Measurements from ENCODE around the gene RASGRF1. TPM values are rescaled to one million over a fixed set of nuclear protein-coding genes. Genes with fewer than 3 reads are reported as not detected.

Gene RASGRF1
- total RNA-seq, 4 donors from 2014 or later, result 0.80 TPM; not detected in 3

DNA sequence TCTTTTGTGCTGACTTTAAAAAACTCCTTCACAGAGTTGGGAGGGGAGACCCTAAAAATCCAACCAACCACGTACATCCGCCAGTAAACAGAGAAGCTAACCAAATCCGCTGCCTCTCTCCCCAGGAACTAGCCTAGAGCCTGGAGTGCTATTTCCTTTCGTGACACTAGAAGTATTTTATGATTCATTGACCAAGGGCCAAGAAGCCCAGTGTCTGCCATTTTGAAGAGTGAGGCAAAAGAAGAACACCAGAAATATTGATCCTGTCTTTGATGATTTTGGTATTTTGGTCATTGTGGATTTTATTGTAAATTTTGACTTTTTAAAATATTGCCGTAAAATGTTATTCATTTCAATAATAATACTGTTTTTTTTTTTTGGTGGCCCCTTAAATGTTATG lies 135.2 kb downstream of the RASGRF1 start:
- no peaks in the 10 kb centered on the region for H3K27me3 ChIP-seq
- DNase-seq (ENCODE audit: low spot score in 2 of 2), result no peak
- no peak overlapping the region for H3K27ac ChIP-seq
- H3K4me3 ChIP-seq, result no peak overlapping the region
- H3K4me1 ChIP-seq, result peaks cover 13% of the 10 kb centered on the region
- 90% methylated on average over 5 of the region's 5 CpGs for WGBS
- no peaks in the 10 kb centered on the region for H3K36me3 ChIP-seq
- H3K9me3 ChIP-seq, result no peaks in the 10 kb centered on the region
- TF ChIP-seq POLR2A (IDR thresholded peaks at IDR 0.05) (no peak), POLR2AphosphoS5 (IDR thresholded peaks at IDR 0.05) (no peak), EP300 (IDR thresholded peaks at IDR 0.05) (no peak)
- TF ChIP-seq, protein P1, sequence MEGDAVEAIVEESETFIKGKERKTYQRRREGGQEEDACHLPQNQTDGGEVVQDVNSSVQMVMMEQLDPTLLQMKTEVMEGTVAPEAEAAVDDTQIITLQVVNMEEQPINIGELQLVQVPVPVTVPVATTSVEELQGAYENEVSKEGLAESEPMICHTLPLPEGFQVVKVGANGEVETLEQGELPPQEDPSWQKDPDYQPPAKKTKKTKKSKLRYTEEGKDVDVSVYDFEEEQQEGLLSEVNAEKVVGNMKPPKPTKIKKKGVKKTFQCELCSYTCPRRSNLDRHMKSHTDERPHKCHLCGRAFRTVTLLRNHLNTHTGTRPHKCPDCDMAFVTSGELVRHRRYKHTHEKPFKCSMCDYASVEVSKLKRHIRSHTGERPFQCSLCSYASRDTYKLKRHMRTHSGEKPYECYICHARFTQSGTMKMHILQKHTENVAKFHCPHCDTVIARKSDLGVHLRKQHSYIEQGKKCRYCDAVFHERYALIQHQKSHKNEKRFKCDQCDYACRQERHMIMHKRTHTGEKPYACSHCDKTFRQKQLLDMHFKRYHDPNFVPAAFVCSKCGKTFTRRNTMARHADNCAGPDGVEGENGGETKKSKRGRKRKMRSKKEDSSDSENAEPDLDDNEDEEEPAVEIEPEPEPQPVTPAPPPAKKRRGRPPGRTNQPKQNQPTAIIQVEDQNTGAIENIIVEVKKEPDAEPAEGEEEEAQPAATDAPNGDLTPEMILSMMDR (IDR thresholded peaks at IDR 0.05), result no peak

DNA sequence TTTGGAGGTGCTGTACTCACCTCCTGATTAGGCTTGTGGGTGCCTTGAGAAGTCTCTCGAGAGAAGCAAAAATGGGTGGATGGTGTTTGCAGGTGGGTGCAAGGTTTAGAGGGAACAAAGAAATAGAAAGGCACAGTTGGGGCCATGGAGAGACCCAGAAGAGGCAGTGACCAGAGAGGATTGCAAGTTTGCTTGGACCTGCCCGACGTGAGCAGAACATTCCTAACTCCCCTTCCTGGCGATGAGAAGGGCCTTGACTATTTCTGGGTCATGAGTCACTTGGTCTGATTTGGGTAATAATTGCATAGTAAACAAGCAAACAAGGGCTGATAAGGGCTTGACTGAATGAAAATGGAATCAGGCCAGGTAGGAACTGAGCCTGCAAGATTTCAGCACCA lies 138.7 kb downstream of the RASGRF1 start:
- no peak for TF ChIP-seq POLR2AphosphoS5 (IDR thresholded peaks at IDR 0.05)
- TF ChIP-seq, protein P1 (IDR thresholded peaks at IDR 0.05), result no peak
- TF ChIP-seq POLR2A (IDR thresholded peaks at IDR 0.05), result no peak
- no peak for TF ChIP-seq EP300 (IDR thresholded peaks at IDR 0.05)
- Histone ChIP-seq H3K27me3 (no peaks in the 10 kb centered on the region), H3K9me3 (no peaks in the 10 kb centered on the region), H3K4me3 (no peak overlapping the region), H3K4me1 (peaks cover 13% of the 10 kb centered on the region), H3K27ac (no peak overlapping the region), H3K36me3 (no peaks in the 10 kb centered on the region)
- WGBS, result 52% methylated on average over 4 of the region's 4 CpGs
- no peak for DNase-seq (ENCODE audit: low spot score in 2 of 2)

DNA sequence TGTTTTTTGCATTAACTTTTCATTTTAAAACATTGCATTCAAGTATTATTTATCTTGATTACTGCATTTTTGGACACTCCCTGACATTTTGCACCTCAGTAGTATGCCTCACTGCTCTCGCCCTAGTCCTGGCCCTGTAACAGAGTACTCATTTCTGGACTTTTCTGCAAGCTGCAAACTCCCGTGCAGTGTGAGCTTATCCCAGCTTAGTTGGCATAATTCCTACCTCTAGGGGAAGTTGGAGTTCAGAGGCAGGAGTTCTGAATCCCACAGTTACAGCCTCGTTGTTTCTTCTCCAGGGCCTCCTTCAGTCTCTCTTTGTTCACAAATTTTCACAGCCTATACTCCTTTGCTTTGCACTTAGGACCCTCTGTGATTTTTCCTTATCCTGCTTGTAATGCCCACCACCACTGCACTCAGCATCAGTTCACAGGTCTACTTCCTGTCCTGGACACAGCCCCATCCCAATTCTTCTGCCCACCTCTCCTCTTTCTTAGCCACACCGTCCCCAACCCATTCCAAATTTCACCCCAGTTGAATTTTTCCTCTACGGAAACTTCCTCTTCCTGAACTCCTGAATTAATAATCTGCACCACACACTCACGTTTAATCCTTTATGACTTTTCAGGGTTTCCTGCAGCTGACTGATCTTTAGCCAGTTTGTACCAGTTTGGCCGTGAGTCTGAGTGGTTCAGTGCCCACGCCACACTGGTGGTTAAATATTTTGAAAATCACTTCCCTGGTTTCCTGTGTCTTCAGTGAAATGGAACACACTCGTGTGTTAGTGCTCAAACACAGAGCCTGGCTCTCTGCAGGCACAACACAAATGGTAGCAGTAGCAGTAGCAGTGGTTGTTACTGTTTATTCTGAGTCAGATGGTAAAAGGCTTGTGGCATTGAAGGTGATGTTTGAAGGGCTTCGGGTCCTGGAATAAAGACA lies 139.4 kb downstream of the RASGRF1 start:
- TF ChIP-seq, protein P1 (IDR thresholded peaks at IDR 0.05), result no peak
- TF ChIP-seq POLR2A (IDR thresholded peaks at IDR 0.05), result no peak
- TF ChIP-seq POLR2AphosphoS5 (IDR thresholded peaks at IDR 0.05), result no peak
- no peak for DNase-seq (ENCODE audit: low spot score in 2 of 2)
- Histone ChIP-seq H3K27ac (no peak overlapping the region), H3K4me1 (peaks cover 13% of the 10 kb centered on the region), H3K4me3 (no peak overlapping the region), H3K27me3 (no peaks in the 10 kb centered on the region), H3K9me3 (no peaks in the 10 kb centered on the region), H3K36me3 (no peaks in the 10 kb centered on the region)
- WGBS, result 55% methylated on average over 10 of the region's 10 CpGs

DNA sequence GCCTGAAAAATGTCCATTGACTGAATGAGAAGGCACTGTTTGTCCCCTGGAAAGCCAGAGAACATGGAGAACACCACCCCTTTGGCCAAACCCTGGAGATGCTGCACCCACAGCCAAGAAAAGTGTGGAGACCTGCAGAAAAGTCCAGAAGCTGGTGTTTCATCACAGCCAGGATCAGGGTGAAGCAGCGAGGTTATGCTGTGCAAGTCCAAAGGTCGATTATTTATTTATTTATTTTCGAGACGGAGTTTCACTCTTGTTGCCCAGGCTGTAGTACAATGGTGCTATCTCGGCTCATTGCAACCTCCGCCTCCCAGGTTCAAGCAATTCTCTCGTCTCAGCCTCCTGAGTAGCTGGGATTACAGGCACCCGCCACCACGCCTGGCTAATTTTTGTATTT lies 140.2 kb downstream of the RASGRF1 start:
- Histone ChIP-seq H3K4me3 (no peak overlapping the region), H3K27ac (no peak overlapping the region), H3K9me3 (no peaks in the 10 kb centered on the region), H3K36me3 (no peaks in the 10 kb centered on the region), H3K4me1 (peaks cover 14% of the 10 kb centered on the region), H3K27me3 (no peaks in the 10 kb centered on the region)
- TF ChIP-seq POLR2A (IDR thresholded peaks at IDR 0.05) (no peak), POLR2AphosphoS5 (IDR thresholded peaks at IDR 0.05) (no peak), EP300 (IDR thresholded peaks at IDR 0.05) (no peak)
- TF ChIP-seq, protein P1 (IDR thresholded peaks at IDR 0.05), result no peak
- DNase-seq (ENCODE audit: low spot score in 2 of 2), result no peak
- WGBS, result 94% methylated on average over 9 of the region's 9 CpGs

DNA sequence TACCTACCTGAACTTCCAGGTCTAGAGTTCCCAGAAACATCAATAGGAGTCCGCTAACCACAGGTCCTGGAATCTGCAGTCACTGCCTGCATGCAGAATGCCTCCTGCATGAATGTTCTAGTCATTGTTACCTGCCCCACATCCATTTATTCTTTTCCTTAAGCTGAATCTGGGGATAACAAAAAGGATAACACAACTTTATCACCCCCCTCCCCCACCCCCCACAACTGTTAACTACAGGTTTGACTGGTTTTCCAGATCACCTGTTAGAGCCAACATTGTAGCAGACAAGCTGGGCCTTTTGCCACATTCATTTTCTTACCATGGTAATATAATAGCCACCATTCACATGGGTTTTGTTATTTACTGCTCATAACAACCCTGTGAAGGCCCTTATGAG lies 141.1 kb downstream of the RASGRF1 start:
- TF ChIP-seq EP300 (IDR thresholded peaks at IDR 0.05), result no peak
- TF ChIP-seq, protein P1 (IDR thresholded peaks at IDR 0.05), result no peak
- TF ChIP-seq POLR2AphosphoS5 (IDR thresholded peaks at IDR 0.05), result no peak
- no peak for TF ChIP-seq POLR2A (IDR thresholded peaks at IDR 0.05)
- DNase-seq (ENCODE audit: low spot score in 2 of 2), result no peak
- Histone ChIP-seq H3K27me3 (no peaks in the 10 kb centered on the region), H3K27ac (no peak overlapping the region), H3K4me1 (peaks cover 22% of the 10 kb centered on the region), H3K36me3 (no peaks in the 10 kb centered on the region), H3K9me3 (no peaks in the 10 kb centered on the region), H3K4me3 (no peak overlapping the region)
- 0% methylated on average over 1 of the region's 1 CpG for WGBS
